Activated CD8-positive, alpha-beta T cell treated with anti-CD3 and anti-CD28 coated beads for 36 hours (primary cell): ENCODE data around the gene AXIN2. TPM values are rescaled to one million over a fixed set of nuclear protein-coding genes. Genes with fewer than 3 reads are reported as not detected.

ENCODE experiments used
- ATAC-seq: fragments of 200-7000 bp; cut with Tn5 transposase; one replicate; pipeline ENCODE4 v1.10.0; 2021; ENCODE audit warnings: mild to moderate bottlenecking, moderate library complexity
- CTCF ChIA-PET: fragments of 350-600 bp; sonication (Branson Sonifier 250); formaldehyde crosslinking; loops from one replicate; lab custom pipeline; 2021; ENCODE audit warnings: antibody characterized with exemption; lab: Charles Lee
- POLR2A ChIA-PET: fragments of 350-600 bp; sonication (Branson Sonifier 250); formaldehyde crosslinking; loops from one replicate; lab custom pipeline; 2021; ENCODE audit warnings: antibody characterized with exemption; lab: Charles Lee
- DNase-seq: peaks from one replicate; pipeline ENCODE4 v3.0.0-alpha.2; 2020
- H3K27ac Mint-ChIP-seq: one replicate; pipeline ENCODE4 v1.8.0; 2021; ENCODE audit warnings: mild to moderate bottlenecking, mixed read lengths
- H3K27me3 Mint-ChIP-seq: one replicate; pipeline ENCODE4 v1.8.0; 2021; ENCODE audit warnings: mixed read lengths
- H3K36me3 Mint-ChIP-seq: one replicate; pipeline ENCODE4 v1.8.0; 2021; ENCODE audit warnings: low read depth, mixed read lengths
- H3K4me1 Mint-ChIP-seq: one replicate; pipeline ENCODE4 v1.8.0; 2021; ENCODE audit warnings: low read depth, mixed read lengths
- H3K4me3 Mint-ChIP-seq: one replicate; pipeline ENCODE4 v1.8.0; 2021; ENCODE audit warnings: mild to moderate bottlenecking, moderate library complexity, mixed read lengths
- H3K9me3 Mint-ChIP-seq: one replicate; pipeline ENCODE4 v1.8.0; 2021; ENCODE audit warnings: mixed read lengths
- intact Hi-C: fragments of 100-400 bp; cut with micrococcal nuclease; formaldehyde crosslinking; loops from one replicate; pipeline ENCODE4 v1.10.0; 2022
- total RNA-seq, 2 experiments: library from RNA; stranded (reverse); gene quantifications; one replicate each; pipeline ENCODE4 v1.2.3, GENCODE V29; 2021
- TF ChIP-seq, protein P1 (sequence below): fragments of 200-600 bp; IDR thresholded peaks from one replicate; pipeline ENCODE4 v1.8.0; 2022; ENCODE audit warnings: antibody characterized with exemption, mild to moderate bottlenecking

AXIN2 gene
- total RNA-seq, 2 experiments from 2014 or later: 0.69 to 1.0 TPM

DNA sequence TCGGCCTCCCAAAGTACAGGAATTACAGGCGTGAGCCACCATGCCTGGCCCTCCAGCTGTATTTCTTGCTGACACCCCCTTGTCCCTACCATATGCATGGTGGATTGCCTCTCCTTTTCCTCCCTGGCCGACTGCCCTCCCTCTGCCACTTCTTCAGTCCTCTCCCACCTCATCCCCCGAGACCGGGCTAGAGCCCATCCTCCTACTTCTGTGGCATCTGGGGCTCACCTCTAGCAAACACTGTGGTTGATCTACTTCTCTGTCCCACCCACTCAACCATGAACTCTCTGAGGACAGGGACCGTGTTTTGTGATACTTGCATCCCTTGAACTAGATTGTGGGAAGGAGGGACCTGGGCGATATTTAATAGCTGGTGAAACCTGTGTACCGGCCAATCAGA lies 7.5 kb upstream of the AXIN2 start:
- TF ChIP-seq, protein P1, sequence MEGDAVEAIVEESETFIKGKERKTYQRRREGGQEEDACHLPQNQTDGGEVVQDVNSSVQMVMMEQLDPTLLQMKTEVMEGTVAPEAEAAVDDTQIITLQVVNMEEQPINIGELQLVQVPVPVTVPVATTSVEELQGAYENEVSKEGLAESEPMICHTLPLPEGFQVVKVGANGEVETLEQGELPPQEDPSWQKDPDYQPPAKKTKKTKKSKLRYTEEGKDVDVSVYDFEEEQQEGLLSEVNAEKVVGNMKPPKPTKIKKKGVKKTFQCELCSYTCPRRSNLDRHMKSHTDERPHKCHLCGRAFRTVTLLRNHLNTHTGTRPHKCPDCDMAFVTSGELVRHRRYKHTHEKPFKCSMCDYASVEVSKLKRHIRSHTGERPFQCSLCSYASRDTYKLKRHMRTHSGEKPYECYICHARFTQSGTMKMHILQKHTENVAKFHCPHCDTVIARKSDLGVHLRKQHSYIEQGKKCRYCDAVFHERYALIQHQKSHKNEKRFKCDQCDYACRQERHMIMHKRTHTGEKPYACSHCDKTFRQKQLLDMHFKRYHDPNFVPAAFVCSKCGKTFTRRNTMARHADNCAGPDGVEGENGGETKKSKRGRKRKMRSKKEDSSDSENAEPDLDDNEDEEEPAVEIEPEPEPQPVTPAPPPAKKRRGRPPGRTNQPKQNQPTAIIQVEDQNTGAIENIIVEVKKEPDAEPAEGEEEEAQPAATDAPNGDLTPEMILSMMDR: no peak
- ChIA-PET POLR2A (no interaction called here), CTCF (no interaction called here)
- no peak for ATAC-seq
- Mint-ChIP-seq H3K4me3 (no peak overlapping the region), H3K9me3 (no peaks in the 10 kb centered on the region), H3K27me3 (no peaks in the 10 kb centered on the region), H3K36me3 (no peaks in the 10 kb centered on the region), H3K4me1 (peaks cover 12% of the 10 kb centered on the region), H3K27ac (no peak overlapping the region)
- no peak for DNase-seq
- intact Hi-C loops: no loop called here

DNA sequence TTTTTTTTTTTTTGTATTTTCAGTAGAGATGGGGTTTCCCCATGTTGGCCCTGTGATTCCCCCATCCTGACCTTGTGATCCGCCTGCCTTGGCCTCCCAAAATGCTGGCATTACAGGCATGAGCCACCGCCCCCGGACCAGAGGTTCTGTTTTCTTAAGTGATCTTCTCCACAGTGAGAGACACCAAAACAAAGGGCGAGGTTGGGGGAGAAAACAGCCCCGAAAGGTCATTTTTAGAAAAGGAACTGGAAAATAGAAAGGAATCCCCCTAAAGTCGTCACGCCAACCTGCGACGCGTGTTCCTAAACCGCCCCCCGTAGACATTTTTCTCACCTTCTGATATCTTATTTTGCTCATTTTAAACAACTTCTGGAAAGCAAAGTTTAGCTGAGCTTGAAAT lies 6.1 kb upstream of the AXIN2 start:
- no peak overlapping the region for H3K4me3 Mint-ChIP-seq
- H3K27me3 Mint-ChIP-seq: no peaks in the 10 kb centered on the region
- ATAC-seq (no peak), DNase-seq (no peak)
- H3K9me3 Mint-ChIP-seq: no peaks in the 10 kb centered on the region
- CTCF ChIA-PET: no interaction called here
- peaks cover 24% of the 10 kb centered on the region for H3K4me1 Mint-ChIP-seq
- TF ChIP-seq, protein P1: no peak
- intact Hi-C loops: no loop called here
- H3K36me3 Mint-ChIP-seq: no peaks in the 10 kb centered on the region
- POLR2A ChIA-PET: interaction anchor here (0.6 kb wide), 1 partner anchor 44 kb away, joined by 3 read pairs; no protein-coding TSS in a partner anchor
- H3K27ac Mint-ChIP-seq: no peak overlapping the region

DNA sequence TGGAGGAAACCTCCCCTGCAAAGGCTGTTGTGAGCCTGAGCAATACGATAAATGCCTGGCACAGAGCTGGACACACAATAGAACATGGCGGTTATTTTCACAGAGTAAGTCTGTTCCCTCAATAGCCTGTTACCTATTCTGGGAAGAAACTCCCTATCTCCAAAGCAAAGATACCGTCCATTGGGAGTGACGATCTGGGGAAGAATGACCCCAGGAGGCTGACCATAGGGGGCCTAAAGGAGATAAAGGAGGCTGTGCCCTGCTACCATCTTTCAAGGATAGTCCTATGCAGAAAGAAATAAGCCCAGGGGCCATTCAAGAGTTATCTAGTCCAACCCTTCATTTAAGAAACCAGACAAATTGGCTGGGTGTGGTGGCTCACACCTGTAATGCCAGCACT lies 4.1 kb upstream of the AXIN2 start:
- TF ChIP-seq, protein P1: no peak
- H3K27ac Mint-ChIP-seq: no peak overlapping the region
- no peak for DNase-seq
- POLR2A ChIA-PET: no interaction called here
- no peaks in the 10 kb centered on the region for H3K9me3 Mint-ChIP-seq
- no peak for ATAC-seq
- peaks cover 27% of the 10 kb centered on the region for H3K4me1 Mint-ChIP-seq
- intact Hi-C loops: no loop called here
- H3K27me3 Mint-ChIP-seq: no peaks in the 10 kb centered on the region
- no peaks in the 10 kb centered on the region for H3K36me3 Mint-ChIP-seq
- CTCF ChIA-PET: no interaction called here
- no peak overlapping the region for H3K4me3 Mint-ChIP-seq

DNA sequence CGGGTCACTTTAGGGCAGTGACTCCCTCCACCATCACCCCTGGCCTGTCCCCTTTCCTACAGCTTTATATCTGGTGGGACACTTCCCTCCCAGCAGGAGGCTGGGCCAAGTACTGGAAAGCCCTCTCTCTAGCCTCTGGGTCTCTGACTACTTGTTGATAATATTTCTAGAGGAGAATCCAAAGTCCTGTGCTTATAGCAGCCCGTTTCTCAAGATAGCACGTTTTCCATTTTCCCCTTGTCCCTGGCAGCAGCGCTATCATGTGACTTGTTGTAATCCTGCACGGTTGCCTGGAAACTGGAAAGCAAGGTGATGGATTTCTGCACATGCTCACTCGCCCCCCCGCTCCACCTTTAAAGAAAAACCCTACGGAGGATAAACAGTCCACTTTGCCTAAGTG lies 3.3 kb upstream of the AXIN2 start:
- H3K36me3 Mint-ChIP-seq: no peaks in the 10 kb centered on the region
- DNase-seq (no peak), ATAC-seq (no peak)
- no peak overlapping the region for H3K27ac Mint-ChIP-seq
- no peak overlapping the region for H3K4me3 Mint-ChIP-seq
- intact Hi-C loops: no loop called here
- peaks cover 27% of the 10 kb centered on the region for H3K4me1 Mint-ChIP-seq
- H3K27me3 Mint-ChIP-seq: no peaks in the 10 kb centered on the region
- ChIA-PET POLR2A (no interaction called here), CTCF (no interaction called here)
- H3K9me3 Mint-ChIP-seq: no peaks in the 10 kb centered on the region
- TF ChIP-seq, protein P1: no peak

DNA sequence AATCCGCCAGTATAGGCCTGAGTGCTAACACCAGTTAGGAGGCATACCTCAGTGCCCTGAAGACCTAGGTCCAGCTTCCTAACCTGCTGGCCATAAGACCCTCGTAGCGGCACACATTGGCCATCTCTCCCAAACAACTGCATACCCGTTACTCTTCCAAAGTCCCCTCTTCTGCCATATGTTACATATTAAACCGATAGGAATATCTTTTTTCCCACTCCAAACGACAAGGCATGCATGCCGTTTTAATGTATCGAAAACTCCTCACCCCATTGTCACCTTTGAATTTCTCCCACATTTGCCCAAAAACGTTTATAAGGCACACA lies 721 bp upstream of the AXIN2 start:
- Mint-ChIP-seq H3K27ac (no peak overlapping the region), H3K4me1 (peaks cover 32% of the 10 kb centered on the region), H3K27me3 (peaks cover 4% of the 10 kb centered on the region), H3K4me3 (peak overlapping the region; percentile 71), H3K36me3 (no peaks in the 10 kb centered on the region), H3K9me3 (no peaks in the 10 kb centered on the region)
- intact Hi-C loops: no loop called here
- DNase-seq (no peak), ATAC-seq (no peak)
- TF ChIP-seq, protein P1: no peak
- POLR2A ChIA-PET: no interaction called here
- CTCF ChIA-PET: interaction anchor here (1.5 kb wide), 1 partner anchor 268 kb away, joined by 3 read pairs; no protein-coding TSS in a partner anchor
